HEK293 (cell line): ENCODE measurements around the gene RCSD1.
A peak's percentile ranks its signal among the peaks of the same experiment; 100 is the strongest.

ENCODE experiments used
- CTCF ChIA-PET: fragments of 350-600 bp; formaldehyde crosslinking; extraction: SDS; loops from one replicate; lab custom pipeline; 2021; ENCODE audit warnings: antibody characterized with exemption; lab: Yijun Ruan, JAX
- POLR2A ChIA-PET: fragments of 300-600 bp; formaldehyde crosslinking; extraction: SDS; loops from one replicate; lab custom pipeline; 2020; ENCODE audit warnings: antibody characterized with exemption, inconsistent platforms; lab: Yijun Ruan, JAX
- H3K27ac ChIP-seq: fragments of 200-500 bp; sonication (Bioruptor generic); 2 replicates; pipeline ENCODE4 v1.5.1; 2014; ENCODE audit warnings: low read depth, low read length, control low read depth, inconsistent platforms; ENCODE audit errors: extremely low read depth
- H3K36me3 ChIP-seq, 2 experiments: fragments of 200-500 bp in 1 of 2; sonication (Bioruptor generic) in 1 of 2; 1 replicate in 1 of 2; 2 replicates in 1 of 2; pipeline ENCODE4 v1.5.1; 2014 to 2017; ENCODE audit warnings: inconsistent platforms in 2 of 2, low read length in 2 of 2; ENCODE audit not compliant: control insufficient read depth in 2 of 2, insufficient read depth in 1 of 2
- H3K4me1 ChIP-seq: fragments of 200-500 bp; sonication (Bioruptor generic); 2 replicates; pipeline ENCODE4 v1.5.1; 2014; ENCODE audit warnings: mild to moderate bottlenecking, low read length, inconsistent platforms; ENCODE audit not compliant: control insufficient read depth, insufficient read depth
- H3K4me3 ChIP-seq: 2 replicates; pipeline ENCODE4 v1.5.1; 2011; ENCODE audit warnings: low read depth, mild to moderate bottlenecking, control low read depth, low read length, moderate library complexity
- H3K9me3 ChIP-seq: fragments of 200-500 bp; sonication (Bioruptor generic); 2 replicates; pipeline ENCODE4 v1.5.1; 2014; ENCODE audit warnings: low read depth, low read length, inconsistent platforms; ENCODE audit not compliant: control insufficient read depth, insufficient read depth
- SP3 ChIP-seq: fragments of 450-650 bp; formaldehyde crosslinking; IDR thresholded peaks from 2 replicates; pipeline ENCODE4 v1.5.1; 2016; ENCODE audit warnings: missing biosample characterization, missing genetic modification characterization
- YY2 ChIP-seq: fragments of 450-650 bp; formaldehyde crosslinking; IDR thresholded peaks from 2 replicates; pipeline ENCODE4 v1.5.1; 2016; ENCODE audit warnings: missing biosample characterization, missing genetic modification characterization
- ZFP37 ChIP-seq: fragments of 450-650 bp; formaldehyde crosslinking; IDR thresholded peaks from 2 replicates; pipeline ENCODE4 v1.5.1; 2016; ENCODE audit warnings: missing biosample characterization, missing genetic modification characterization
- ZNF155 ChIP-seq: fragments of 450-650 bp; formaldehyde crosslinking; IDR thresholded peaks from 2 replicates; pipeline ENCODE4 v1.5.1; 2016; ENCODE audit warnings: missing biosample characterization, missing genetic modification characterization
- ZNF157 ChIP-seq: fragments of 450-650 bp; formaldehyde crosslinking; IDR thresholded peaks from 2 replicates; pipeline ENCODE4 v1.5.1; 2016; ENCODE audit warnings: missing biosample characterization, missing genetic modification characterization
- ZNF214 ChIP-seq: fragments of 450-650 bp; formaldehyde crosslinking; IDR thresholded peaks from 2 replicates; pipeline ENCODE4 v1.5.1; 2017; ENCODE audit warnings: missing biosample characterization, mild to moderate bottlenecking, missing genetic modification characterization, borderline replicate concordance
- ZNF221 ChIP-seq: fragments of 450-650 bp; formaldehyde crosslinking; IDR thresholded peaks from 2 replicates; pipeline ENCODE4 v1.5.1; 2017; ENCODE audit warnings: missing biosample characterization, missing genetic modification characterization, borderline replicate concordance
- ZNF23 ChIP-seq: fragments of 450-650 bp; formaldehyde crosslinking; IDR thresholded peaks from 2 replicates; pipeline ENCODE4 v1.5.1; 2016; ENCODE audit warnings: missing biosample characterization, missing genetic modification characterization, borderline replicate concordance
- ZNF335 ChIP-seq: fragments of 450-650 bp; formaldehyde crosslinking; conservative IDR thresholded peaks from 2 replicates; pipeline ENCODE4 v1.5.1; 2016; ENCODE audit warnings: missing biosample characterization, missing genetic modification characterization
- ZNF426 ChIP-seq: fragments of 450-650 bp; formaldehyde crosslinking; IDR thresholded peaks from 2 replicates; pipeline ENCODE4 v1.5.1; 2017; ENCODE audit warnings: missing biosample characterization, missing genetic modification characterization, mild to moderate bottlenecking, inconsistent platforms, moderate library complexity
- ZNF433 ChIP-seq: fragments of 450-650 bp; formaldehyde crosslinking; IDR thresholded peaks from 2 replicates; pipeline ENCODE4 v1.5.1; 2016; ENCODE audit warnings: missing biosample characterization, missing genetic modification characterization, low read depth
- ZNF510 ChIP-seq: fragments of 450-650 bp; formaldehyde crosslinking; IDR thresholded peaks from 2 replicates; pipeline ENCODE4 v1.5.1; 2018; ENCODE audit warnings: mild to moderate bottlenecking, missing genetic modification characterization, missing biosample characterization; ENCODE audit not compliant: insufficient replicate concordance
- ZNF600 ChIP-seq: fragments of 450-650 bp; formaldehyde crosslinking; IDR thresholded peaks from 2 replicates; pipeline ENCODE4 v1.5.1; 2016; ENCODE audit warnings: missing biosample characterization, missing genetic modification characterization
- ZNF776 ChIP-seq: fragments of 450-650 bp; formaldehyde crosslinking; IDR thresholded peaks from 2 replicates; pipeline ENCODE4 v1.5.0; 2017; ENCODE audit warnings: missing biosample characterization, missing genetic modification characterization, borderline replicate concordance
- ZNF777 ChIP-seq: fragments of 450-650 bp; formaldehyde crosslinking; IDR thresholded peaks from 2 replicates; pipeline ENCODE4 v1.5.1; 2017; ENCODE audit warnings: missing biosample characterization, missing genetic modification characterization, borderline replicate concordance
- TF ChIP-seq, protein P1 (sequence below): fragments of 450-650 bp; formaldehyde crosslinking; IDR thresholded peaks from 2 replicates; pipeline ENCODE4 v1.5.1; 2016; ENCODE audit warnings: missing biosample characterization, missing genetic modification characterization
- TF ChIP-seq, protein P2 (sequence below): IDR thresholded peaks from 2 replicates; pipeline ENCODE4 v1.6.1; 2011; ENCODE audit warnings: mild to moderate bottlenecking, low read depth, low read length, borderline replicate concordance
- TF ChIP-seq, protein P3 (sequence below): fragments of 450-650 bp; IDR thresholded peaks from 2 replicates; pipeline ENCODE4 v1.5.1; 2018; ENCODE audit warnings: missing biosample characterization, missing genetic modification characterization
- TF ChIP-seq, protein P4 (sequence below): fragments of 450-650 bp; formaldehyde crosslinking; IDR thresholded peaks from 2 replicates; pipeline ENCODE4 v1.5.1; 2017; ENCODE audit warnings: missing biosample characterization, missing genetic modification characterization
- TF ChIP-seq, protein P5 (sequence below): fragments of 450-650 bp; formaldehyde crosslinking; IDR thresholded peaks from 2 replicates; pipeline ENCODE4 v1.5.1; 2016; ENCODE audit warnings: missing biosample characterization, missing genetic modification characterization
- TF ChIP-seq, protein P6 (sequence below): fragments of 450-650 bp; formaldehyde crosslinking; IDR thresholded peaks from 2 replicates; pipeline ENCODE4 v1.5.1; 2017; ENCODE audit warnings: missing biosample characterization, missing genetic modification characterization
- TF ChIP-seq, protein P7 (sequence below): fragments of 450-650 bp; formaldehyde crosslinking; IDR thresholded peaks from 2 replicates; pipeline ENCODE4 v1.5.1; 2016; ENCODE audit warnings: missing biosample characterization, missing genetic modification characterization, borderline replicate concordance

Gene RCSD1

DNA sequence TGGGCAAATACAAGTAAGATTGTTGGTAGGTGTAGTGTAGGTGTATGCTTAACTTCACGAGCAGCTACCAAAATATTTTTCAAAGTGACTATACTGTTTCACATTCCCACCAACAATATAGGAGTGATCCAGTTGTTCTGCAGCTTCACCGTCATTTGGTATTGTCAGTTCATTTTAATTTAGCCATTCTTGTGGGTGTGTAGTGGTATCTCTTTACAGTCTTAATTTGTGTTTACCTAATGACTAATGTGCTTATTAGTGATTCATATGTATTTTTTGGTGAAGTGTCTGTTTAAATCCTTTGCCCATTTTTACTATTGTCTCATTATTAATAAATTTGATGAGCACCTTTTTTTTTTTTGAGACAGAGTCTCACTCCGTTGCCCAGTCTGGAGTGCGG, 35.4 kb downstream of the RCSD1 start:
- no peaks in the 10 kb centered on the region for H3K9me3 ChIP-seq
- no peaks in the 10 kb centered on the region for H3K36me3 ChIP-seq
- H3K27ac ChIP-seq: no peak overlapping the region
- peaks cover 8% of the 10 kb centered on the region for H3K4me1 ChIP-seq
- POLR2A ChIA-PET: no interaction called here
- no peak for TF ChIP-seq ZNF155 (tag by site-specific recombination)
- peak; percentile 78 for TF ChIP-seq ZNF157
- TF ChIP-seq ZNF433 (tag by site-specific recombination): no peak
- TF ChIP-seq ZNF777 (tag by site-specific recombination): no peak
- TF ChIP-seq, all 188 proteins: peak for 1
- H3K4me3 ChIP-seq: no peak overlapping the region
- CTCF ChIA-PET: interaction anchor here (0.5 to 1.2 kb wide), 2 partner anchors 125 to 131 kb away, joined by 3 to 4 read pairs; no protein-coding TSS in a partner anchor

DNA sequence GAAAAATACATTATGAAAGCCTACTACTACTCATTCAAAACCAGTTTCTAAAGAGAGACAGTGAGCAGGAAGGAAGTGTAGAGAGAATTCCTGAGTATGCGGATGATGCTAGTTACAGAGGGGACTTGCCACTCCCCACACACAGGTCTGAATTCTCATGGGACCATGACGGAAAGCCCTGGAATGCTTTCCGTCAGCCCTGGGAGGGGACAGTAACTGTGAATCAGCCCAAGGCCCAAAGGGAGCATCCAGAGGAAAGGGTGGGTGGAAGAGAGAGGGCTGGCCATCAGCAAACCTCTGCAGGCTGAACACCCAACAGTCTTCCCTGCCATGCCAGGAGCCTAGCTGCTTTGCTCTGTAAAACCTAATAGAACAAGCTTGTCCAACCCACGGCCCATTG, 36.4 kb downstream of the RCSD1 start:
- no peaks in the 10 kb centered on the region for H3K9me3 ChIP-seq
- TF ChIP-seq YY2 (tag by site-specific recombination) (no peak), ZNF600 (tag by site-specific recombination) (no peak), ZNF426 (no peak), ZNF214 (tag by site-specific recombination) (no peak), ZNF221 (tag by site-specific recombination) (no peak), SP3 (tag by site-specific recombination) (no peak), ZNF776 (tag by site-specific recombination) (no peak), ZNF335 (tag by site-specific recombination) (no peak), ZNF23 (tag by site-specific recombination) (no peak), ZFP37 (tag by site-specific recombination) (no peak), ZNF510 (tag by site-specific recombination) (no peak)
- TF ChIP-seq, protein P1, sequence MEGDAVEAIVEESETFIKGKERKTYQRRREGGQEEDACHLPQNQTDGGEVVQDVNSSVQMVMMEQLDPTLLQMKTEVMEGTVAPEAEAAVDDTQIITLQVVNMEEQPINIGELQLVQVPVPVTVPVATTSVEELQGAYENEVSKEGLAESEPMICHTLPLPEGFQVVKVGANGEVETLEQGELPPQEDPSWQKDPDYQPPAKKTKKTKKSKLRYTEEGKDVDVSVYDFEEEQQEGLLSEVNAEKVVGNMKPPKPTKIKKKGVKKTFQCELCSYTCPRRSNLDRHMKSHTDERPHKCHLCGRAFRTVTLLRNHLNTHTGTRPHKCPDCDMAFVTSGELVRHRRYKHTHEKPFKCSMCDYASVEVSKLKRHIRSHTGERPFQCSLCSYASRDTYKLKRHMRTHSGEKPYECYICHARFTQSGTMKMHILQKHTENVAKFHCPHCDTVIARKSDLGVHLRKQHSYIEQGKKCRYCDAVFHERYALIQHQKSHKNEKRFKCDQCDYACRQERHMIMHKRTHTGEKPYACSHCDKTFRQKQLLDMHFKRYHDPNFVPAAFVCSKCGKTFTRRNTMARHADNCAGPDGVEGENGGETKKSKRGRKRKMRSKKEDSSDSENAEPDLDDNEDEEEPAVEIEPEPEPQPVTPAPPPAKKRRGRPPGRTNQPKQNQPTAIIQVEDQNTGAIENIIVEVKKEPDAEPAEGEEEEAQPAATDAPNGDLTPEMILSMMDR (tag by site-specific recombination): no peak
- TF ChIP-seq, protein P2, sequence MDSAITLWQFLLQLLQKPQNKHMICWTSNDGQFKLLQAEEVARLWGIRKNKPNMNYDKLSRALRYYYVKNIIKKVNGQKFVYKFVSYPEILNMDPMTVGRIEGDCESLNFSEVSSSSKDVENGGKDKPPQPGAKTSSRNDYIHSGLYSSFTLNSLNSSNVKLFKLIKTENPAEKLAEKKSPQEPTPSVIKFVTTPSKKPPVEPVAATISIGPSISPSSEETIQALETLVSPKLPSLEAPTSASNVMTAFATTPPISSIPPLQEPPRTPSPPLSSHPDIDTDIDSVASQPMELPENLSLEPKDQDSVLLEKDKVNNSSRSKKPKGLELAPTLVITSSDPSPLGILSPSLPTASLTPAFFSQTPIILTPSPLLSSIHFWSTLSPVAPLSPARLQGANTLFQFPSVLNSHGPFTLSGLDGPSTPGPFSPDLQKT: no peak
- TF ChIP-seq, protein P3, sequence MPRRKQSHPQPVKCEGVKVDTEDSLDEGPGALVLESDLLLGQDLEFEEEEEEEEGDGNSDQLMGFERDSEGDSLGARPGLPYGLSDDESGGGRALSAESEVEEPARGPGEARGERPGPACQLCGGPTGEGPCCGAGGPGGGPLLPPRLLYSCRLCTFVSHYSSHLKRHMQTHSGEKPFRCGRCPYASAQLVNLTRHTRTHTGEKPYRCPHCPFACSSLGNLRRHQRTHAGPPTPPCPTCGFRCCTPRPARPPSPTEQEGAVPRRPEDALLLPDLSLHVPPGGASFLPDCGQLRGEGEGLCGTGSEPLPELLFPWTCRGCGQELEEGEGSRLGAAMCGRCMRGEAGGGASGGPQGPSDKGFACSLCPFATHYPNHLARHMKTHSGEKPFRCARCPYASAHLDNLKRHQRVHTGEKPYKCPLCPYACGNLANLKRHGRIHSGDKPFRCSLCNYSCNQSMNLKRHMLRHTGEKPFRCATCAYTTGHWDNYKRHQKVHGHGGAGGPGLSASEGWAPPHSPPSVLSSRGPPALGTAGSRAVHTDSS (tag by site-specific recombination): no peak
- TF ChIP-seq, protein P4, sequence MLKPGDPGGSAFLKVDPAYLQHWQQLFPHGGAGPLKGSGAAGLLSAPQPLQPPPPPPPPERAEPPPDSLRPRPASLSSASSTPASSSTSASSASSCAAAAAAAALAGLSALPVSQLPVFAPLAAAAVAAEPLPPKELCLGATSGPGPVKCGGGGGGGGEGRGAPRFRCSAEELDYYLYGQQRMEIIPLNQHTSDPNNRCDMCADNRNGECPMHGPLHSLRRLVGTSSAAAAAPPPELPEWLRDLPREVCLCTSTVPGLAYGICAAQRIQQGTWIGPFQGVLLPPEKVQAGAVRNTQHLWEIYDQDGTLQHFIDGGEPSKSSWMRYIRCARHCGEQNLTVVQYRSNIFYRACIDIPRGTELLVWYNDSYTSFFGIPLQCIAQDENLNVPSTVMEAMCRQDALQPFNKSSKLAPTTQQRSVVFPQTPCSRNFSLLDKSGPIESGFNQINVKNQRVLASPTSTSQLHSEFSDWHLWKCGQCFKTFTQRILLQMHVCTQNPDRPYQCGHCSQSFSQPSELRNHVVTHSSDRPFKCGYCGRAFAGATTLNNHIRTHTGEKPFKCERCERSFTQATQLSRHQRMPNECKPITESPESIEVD (tag by site-specific recombination): no peak
- TF ChIP-seq, protein P5, sequence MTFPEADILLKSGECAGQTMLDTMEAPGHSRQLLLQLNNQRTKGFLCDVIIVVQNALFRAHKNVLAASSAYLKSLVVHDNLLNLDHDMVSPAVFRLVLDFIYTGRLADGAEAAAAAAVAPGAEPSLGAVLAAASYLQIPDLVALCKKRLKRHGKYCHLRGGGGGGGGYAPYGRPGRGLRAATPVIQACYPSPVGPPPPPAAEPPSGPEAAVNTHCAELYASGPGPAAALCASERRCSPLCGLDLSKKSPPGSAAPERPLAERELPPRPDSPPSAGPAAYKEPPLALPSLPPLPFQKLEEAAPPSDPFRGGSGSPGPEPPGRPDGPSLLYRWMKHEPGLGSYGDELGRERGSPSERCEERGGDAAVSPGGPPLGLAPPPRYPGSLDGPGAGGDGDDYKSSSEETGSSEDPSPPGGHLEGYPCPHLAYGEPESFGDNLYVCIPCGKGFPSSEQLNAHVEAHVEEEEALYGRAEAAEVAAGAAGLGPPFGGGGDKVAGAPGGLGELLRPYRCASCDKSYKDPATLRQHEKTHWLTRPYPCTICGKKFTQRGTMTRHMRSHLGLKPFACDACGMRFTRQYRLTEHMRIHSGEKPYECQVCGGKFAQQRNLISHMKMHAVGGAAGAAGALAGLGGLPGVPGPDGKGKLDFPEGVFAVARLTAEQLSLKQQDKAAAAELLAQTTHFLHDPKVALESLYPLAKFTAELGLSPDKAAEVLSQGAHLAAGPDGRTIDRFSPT (tag by site-specific recombination): no peak
- TF ChIP-seq, protein P6, sequence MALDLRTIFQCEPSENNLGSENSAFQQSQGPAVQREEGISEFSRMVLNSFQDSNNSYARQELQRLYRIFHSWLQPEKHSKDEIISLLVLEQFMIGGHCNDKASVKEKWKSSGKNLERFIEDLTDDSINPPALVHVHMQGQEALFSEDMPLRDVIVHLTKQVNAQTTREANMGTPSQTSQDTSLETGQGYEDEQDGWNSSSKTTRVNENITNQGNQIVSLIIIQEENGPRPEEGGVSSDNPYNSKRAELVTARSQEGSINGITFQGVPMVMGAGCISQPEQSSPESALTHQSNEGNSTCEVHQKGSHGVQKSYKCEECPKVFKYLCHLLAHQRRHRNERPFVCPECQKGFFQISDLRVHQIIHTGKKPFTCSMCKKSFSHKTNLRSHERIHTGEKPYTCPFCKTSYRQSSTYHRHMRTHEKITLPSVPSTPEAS (tag by site-specific recombination): no peak
- TF ChIP-seq, protein P7, sequence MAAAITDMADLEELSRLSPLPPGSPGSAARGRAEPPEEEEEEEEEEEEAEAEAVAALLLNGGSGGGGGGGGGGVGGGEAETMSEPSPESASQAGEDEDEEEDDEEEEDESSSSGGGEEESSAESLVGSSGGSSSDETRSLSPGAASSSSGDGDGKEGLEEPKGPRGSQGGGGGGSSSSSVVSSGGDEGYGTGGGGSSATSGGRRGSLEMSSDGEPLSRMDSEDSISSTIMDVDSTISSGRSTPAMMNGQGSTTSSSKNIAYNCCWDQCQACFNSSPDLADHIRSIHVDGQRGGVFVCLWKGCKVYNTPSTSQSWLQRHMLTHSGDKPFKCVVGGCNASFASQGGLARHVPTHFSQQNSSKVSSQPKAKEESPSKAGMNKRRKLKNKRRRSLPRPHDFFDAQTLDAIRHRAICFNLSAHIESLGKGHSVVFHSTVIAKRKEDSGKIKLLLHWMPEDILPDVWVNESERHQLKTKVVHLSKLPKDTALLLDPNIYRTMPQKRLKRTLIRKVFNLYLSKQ (tag by site-specific recombination): no peak
- no peak overlapping the region for H3K27ac ChIP-seq
- H3K36me3 ChIP-seq: no peaks in the 10 kb centered on the region
- POLR2A ChIA-PET: no interaction called here
- no peak overlapping the region for H3K4me3 ChIP-seq
- peaks cover 6% of the 10 kb centered on the region for H3K4me1 ChIP-seq
- CTCF ChIA-PET: interaction anchor here (1.0 to 1.2 kb wide), 3 partner anchors 22 to 132 kb away, joined by 3 to 5 read pairs (median 4); no protein-coding TSS in a partner anchor
